GM19324 (cell line): ENCODE measurements around the gene ANKH.

Experiments used
- ATAC-seq: cut with Tn5 transposase; IDR thresholded peaks from one replicate; pipeline ENCODE4 v1.9.1; 2021; ENCODE audit warnings: mild to moderate bottlenecking, moderate library complexity; ENCODE audit not compliant: unreplicated experiment, low FRiP score

The ANKH gene

DNA sequence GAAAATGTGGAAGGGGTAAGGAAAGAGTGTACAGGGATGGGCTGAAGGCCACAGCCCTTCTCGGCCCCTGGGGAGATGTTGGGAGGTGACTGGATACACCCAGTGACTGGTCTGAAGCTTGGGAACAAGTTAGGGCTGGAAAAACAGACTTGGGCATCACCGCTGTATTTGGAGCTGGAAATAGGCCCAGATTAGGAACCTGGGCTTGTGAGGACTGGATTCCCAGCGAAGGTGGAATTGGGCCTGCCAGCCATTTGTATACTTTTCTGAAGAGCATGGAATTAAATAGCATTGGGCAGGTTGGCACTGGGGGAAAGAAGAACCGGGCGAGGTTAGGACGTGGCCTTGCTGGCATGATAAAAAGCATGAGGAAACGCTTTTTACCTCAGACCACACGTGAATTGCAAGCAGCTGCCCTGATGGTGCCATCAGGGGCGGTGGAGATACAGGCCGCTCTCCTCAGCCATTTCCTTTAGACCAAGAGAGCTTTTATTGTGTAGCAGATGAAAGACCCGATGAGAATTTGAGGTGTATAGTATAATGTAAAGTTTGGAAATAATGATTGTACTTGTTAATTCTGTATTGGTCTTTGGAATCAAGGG, 169.2 kb downstream of the ANKH start:
- no peak for ATAC-seq

DNA sequence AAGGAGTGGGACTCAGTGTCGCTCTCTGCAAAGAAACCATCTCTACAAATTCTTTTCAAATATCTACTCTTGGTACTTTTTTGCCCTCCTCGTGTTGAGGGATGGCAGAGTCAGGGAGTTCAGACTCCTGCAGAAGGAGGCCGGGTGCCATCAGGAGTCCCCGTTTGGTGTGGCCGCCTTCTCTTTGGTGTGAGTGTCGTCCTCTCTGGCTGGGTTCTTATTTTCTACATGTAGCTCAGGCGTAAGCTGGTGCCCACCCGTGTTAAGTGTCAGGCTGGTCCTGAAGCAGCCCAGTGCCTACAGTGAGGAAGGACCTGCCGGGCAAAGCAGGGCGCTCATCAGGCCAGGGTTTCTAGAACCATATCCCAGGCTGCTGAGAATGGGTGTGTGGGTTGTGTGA, 170.0 kb downstream of the ANKH start:
- ATAC-seq = no peak

DNA sequence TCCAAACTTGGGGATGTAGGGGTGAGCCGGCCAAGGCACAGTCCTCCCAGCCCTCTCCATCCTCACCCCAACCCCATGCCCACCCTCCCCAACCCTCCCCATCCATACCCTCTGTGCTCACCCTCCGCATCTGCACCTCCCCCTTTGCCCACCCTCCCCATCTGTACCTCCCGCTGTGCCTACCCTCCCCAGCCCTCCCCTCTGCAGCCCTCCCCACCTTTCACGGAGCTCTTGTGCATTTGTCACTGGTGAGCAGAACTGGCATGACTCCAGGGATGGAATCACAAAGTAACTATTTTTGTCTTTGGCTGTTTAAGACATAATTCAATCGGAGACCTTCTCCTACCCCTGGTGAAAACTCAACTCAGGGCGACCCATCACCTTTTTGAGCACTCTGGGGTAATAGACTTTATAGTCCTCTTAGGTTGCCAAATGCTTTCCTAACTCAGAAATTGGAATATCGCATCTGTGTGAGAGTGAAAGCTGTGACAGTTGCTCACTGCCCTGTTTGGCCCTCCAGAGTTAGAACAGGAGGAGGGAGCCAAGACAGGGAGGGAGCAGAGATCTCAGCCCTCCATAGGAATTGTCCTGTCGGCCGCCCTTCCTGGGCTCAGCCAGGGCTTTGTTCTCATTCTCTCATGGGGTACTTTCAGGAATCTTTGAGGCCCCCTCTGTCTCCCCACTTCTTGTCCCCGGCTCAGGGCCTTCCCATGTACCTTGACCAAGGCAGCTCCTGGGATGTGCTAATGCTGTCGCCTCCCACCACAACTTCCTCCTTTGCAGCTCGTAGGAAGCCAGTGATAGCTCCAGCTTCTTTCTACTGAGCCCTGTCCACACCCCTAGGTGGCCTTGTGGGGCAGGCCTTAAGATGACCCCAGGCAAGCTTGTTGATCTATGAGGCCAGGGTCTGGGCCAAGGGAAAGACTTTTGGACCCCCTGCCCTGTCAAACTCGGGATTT, 170.8 kb downstream of the ANKH start:
- ATAC-seq = no peak

DNA sequence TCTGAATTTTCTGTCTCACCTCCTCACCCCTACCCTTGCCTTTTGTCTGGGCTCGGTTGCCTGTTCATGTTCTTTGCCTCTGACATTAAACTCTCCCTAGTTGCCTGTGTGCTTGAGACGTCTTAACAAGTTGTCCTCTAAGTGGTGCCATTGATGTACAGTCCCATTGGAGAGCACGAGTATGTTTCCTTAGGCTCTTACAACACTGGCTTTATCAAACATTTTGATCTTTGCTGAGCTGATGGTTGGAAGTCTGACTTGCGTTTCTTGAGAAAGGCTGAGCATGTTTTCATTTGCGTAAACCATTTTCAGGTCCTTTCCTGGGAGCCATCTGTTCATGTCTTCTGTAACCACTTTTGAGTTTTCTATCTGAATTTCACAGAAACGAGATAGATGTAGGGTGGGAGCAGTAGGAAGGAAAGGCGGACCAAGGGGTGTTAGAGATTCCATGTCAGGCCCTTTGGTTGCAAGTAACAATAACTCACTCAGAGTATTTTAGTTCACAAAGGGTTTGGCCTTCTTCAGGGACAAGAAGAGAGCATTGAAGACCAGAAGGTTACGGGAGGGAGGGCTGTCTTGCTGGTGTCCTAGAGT, 171.7 kb downstream of the ANKH start:
- no peak for ATAC-seq

DNA sequence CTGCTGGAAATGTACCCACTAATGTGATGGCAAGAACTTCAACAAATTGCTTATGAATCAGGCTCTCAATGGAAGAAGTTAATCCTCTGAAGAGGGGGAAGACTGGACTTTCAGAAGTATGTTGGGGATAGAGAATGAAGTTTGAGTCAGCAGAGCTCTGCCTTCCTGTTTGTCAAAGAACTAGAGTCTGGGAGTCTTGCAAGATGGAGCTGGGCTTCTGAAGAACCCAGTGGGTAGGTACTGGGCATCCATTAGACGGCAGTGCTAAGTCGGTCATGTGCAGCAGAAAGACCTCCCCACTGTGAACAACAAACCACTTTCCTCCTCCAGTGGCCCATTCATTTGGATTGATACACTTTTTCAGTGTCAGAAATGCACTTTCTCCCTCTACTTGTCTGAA, 172.4 kb downstream of the ANKH start:
- ATAC-seq = no peak

DNA sequence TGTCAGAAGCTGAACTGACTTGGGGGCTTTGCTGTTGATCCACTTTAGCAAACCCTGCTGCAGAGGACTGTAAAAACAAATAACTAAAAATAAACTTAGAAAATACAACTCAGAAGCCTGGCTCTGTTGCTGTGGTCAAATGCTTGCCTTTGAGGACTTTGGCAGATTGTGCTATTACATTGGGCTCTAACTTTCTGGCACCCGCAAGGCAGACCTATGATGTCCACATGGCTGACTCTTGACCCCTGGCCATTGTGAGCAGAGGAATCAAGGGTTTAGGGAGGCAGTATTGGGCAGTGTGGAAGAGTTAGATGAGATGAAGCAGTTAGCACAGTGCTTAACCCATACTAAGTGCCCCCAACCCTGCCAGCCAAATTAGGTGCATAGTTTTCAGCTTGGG, 173.1 kb downstream of the ANKH start:
- no peak for ATAC-seq

DNA sequence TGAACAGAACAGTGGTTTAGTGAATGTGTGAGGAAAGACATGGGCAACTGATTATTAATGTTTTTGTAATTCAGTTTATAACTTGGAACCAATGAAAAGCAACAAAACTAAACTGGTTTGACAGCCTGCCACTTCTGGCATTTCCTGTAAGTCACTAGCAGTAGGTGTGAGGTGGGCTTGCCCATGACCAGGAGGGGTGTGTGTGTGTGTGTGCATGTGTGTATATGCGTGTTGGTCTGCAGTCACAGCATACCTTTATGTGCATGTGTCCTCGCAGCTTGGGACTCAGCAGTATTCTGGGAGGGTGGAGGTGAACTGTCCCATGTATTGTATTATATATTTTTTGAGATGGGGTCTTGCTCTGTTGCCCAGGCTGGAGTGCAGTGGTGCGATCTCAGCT, 174.7 kb downstream of the ANKH start:
- ATAC-seq = no peak

DNA sequence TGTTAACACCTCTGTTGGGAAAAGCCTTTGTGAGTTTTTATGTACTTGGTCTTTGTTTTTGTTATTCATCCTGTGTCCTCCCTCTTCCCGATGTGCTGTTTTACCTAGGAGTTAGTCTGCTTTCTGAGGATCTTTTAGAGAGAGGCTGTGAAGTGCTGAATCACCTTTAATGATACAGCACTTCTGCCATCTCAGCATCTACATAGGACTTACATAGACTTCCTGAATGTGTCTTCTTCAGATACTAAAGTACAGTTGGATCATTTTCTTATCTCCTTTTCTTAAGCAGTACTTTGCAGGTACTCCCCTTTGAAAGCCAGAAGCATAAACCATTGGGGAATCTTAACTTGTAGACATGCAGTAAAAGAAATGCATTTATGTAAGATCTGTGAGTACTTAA, 175.5 kb downstream of the ANKH start:
- ATAC-seq = no peak

DNA sequence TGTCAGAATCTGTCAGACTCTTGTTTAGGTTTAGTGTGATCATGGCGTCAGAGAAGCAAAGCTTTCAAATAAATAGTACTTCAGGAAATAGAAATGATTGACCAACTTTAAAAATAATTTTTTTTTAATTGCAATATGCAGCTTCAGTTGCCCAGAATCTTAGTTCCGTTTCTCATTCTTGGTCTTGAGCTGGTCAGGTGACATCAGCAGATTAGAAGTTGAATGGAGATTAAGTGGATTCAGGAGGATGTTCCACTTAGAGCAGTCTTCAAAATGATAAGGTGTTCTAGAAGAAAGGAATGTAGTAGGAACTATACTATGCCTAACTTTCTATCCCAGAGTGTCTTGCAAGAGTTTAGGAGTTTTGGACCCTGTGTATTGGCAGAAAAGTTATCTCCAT, 176.4 kb downstream of the ANKH start:
- no peak for ATAC-seq

DNA sequence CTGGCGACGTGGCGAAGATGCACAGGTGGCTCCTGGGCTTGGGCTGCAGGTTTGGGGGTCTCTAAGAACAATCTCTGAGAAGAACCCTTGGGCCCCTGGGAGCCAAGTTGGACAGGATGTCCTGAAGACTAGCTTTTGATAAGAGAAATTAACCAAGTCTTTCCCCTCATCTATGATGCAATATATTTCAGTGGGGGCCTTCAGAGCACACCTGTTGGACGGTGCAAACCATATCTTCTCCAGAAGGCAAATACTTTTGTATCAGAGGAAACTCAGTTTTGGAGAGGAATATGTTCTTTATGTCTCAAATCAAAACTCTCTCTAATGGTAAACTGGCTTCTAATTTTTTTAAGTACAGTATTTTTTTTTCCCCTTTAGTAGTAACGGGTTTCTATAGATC, 178.5 kb downstream of the ANKH start:
- ATAC-seq = no peak

DNA sequence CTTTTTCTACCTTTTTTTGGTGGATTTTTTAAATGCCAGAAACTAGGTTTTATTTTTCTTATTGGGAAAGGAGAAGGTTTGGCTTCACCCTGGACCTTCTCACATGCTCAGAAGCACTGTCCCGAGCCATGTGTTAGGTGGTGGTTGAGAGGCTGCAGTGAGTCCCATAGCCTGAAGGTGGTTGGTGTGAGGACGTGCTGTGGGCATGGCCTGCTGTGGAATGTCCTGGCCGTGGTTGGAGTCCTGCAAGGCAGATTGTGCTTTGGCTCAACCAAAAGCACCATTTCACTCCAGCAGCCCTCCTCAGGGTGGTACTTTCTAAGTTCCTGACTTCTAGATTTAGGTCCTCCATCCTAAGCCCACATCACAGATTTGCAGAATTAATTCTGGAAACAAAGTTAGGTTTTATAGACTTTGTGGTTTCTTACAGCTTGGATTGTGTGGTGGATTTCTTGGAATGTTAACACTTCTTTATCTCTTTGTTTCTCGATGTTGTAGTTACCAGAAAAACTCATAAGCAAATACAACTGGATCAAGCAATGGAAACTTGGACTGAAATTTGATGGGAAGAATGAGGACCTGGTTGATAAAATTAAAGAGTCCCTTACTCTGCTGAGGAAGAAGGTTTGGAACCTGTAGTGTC, 184.4 kb downstream of the ANKH start:
- no peak for ATAC-seq

DNA sequence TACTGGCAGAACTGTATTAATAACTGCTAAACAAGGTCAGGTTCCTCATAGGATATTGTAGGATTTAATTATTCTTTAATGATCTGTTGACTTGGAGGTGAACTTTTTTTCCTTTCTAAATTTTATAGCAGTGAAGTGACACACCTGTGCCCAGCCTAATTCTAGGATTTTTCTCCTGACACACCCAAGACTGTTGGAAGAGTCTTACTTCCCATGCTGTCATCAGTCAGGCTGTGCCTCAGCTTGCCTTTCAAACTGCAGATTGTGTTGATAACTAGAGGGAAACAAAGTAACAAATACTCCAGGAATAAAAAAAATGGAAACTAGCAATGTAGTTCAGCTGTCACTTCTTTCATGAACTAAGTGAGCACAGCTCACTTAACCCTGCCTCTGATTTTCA, 185.1 kb downstream of the ANKH start:
- ATAC-seq = no peak

DNA sequence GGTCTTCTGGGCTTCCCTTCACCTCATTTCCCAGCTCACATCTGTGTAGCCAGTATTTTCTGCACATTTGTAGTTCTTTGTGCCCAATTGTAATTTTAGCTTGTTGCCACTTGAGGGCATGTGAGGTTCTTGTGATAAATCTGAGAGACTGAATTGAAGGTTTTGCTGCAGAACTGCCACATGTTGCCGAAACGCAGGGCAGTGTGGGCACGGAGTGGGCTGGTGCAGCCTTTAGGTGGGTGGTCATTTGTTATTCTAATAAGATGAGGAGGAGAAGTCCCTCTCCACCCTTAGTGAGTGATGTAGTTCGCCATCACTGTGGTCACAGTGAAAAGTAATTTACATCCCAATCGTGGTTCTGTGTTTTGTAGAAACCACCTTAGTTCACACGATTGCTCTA, 185.8 kb downstream of the ANKH start:
- peak; percentile 96 for ATAC-seq

DNA sequence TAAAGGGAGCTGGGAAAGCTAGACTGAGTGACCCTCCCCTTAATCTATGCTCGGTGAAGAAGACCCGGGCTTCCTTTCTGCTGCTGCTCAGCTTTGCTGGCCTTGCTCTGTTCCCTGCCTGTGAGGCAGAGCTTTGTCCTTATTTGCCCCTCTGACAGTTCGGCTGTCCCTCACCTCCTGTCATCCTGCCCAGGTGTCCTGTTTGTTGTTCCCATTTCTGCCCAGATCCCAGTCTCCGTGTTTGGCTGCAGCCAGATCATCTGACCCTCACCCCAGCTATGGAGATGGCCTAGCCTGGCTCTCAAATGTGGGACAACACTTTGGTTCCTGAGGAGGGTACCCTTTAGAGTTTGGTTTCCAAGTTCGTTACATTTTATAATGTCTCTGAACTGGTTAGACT, 186.8 kb downstream of the ANKH start:
- no peak for ATAC-seq

DNA sequence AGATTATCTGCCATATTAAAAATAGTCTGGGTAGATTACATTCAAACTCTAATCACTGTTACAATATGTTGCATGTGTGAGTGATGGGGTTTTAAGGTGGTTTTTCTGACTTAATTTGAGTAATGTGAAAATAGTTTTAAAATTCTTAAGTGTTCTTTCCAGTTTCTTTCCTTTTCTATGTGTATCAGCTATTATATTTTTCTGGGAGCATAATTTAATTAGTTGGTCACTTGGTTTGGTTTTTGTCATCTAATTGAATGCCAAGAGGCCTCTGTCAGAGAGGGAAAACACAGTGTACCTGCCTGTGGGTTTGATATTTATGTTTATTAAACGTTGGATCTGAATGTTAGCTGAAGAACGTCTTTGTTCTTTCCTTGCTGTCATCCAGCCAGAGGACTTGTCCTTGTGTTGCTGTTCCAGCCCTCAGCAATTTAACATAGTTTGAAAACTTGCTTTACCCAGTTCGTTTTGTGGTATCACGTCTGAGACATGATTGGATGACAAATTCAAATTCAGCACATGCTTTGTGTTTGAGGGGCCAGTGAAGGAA, 187.6 kb downstream of the ANKH start:
- no peak for ATAC-seq

DNA sequence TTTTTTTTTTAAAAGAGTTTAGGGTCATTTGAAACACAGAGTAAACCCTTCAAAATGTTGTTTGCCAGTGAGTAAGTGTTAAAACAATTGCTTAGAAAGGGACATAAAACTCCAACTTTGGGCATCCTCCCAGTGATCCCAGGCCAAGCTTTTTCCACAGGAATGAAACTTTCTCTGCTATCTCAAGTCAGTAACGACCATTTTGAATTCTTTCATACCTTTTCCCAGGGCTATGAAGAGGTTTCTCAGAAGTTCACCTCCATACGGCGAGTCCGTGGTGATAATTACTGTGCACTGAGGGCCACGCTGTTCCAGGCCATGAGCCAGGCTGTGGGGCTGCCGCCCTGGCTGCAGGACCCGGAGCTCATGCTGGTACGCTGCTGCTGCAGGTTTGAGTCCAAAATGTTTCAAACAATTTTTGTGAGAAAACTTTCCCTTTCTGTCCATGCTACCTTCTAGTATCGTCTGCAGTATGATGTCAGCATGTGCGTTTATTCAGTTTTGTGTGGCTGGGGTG, 190.3 kb downstream of the ANKH start:
- no peak for ATAC-seq

DNA sequence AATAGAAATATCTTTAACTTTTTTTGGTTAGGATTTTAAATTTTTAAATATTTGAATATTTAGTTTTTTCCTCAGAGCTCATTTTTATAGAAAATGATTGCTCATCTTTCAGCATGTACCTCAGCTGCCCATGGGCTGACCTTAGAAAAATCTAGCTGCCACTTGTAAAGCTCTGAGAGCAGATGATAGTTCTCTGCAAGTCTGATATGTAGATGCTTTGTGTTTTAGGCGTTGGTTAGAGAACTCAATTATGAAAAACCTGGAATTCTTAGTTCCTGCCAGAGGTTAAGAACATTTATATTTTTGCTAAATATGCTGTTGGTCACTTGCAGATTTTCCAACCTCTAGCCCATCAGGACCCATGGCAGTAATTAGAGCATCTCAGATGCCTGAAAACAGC, 192.0 kb downstream of the ANKH start:
- no peak for ATAC-seq

DNA sequence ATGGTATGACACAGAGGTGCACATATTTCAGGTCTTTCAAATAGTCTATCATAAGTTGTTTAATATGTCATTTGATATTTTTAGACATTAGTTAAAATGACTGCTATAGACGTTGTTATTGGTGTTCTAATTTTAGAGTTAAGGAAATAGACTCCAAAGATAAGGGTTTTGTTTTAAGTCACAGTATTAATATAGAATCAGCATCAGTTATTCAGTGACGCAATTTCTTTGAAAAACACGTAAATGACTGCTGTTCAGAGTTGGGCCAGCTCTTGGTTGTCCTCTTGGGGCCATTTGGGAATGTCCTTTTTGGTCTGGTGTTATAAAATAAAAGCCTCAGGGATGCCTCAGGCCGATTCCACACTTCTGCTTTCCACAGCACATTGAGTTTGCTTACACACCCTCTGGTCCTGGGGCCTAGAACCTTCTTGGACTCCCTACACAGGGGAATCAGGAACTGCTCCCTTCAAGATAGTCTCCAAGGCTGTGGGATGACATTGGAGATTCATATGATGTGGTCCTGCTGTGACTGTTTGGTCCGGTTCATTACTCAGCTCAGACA, 192.7 kb downstream of the ANKH start:
- ATAC-seq = no peak

DNA sequence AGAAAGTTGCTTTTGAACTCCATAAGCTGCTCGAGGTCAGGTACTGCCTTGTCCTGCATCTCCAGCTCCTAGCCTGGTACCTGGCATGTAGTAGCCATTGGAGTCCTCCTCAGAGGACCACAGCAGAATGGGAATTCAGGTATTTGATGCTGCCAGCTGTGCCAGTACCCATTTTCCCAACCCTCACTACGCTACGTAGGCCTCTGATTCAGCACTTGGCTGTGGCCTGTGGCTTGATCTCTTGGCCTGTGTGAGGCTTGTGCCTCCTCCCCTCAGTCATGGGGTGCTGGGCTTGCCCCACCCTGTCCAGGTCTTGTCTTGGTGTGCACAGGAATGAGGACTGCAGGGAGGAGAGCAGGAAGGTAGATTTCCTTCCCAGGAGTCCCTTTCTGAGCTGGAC, 195.3 kb downstream of the ANKH start:
- ATAC-seq = peak; percentile 38

DNA sequence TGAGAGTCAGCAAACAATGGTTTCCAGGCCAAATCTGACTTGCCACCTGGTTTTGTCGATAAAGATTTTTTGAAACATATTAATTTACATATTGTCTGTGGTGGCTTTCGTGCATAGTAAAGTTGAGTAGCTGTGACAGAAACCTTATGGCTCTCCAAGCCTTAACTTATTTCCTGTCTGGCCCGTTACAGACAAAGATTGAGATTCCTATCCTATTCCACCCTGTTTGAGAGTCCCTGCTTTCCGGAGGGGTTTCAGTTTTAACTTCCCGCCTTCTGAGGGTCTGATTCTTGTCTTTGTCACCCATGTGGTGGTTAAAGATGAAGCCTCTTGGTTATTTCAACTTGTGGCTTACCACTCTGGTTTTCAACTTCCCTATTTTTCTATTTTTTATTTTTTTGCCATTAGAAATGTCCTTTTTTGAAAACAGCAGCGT, 195.7 kb downstream of the ANKH start:
- ATAC-seq = peak; percentile 51
